Measurements from ENCODE around the gene HDAC1.

The HDAC1 gene

DNA sequence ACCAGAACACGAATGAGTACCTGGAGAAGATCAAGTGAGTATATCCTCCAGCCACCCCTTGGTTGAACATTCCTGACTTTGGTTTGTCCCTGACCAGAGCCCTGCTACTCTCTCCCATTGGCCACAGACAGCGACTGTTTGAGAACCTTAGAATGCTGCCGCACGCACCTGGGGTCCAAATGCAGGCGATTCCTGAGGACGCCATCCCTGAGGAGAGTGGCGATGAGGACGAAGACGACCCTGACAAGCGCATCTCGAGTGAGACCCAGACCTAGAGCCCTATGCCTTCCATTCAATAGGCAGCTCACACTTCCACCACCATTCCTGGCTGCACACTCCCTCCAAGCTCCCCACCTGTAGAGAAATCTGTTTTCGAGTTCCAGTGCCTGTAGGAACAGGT lies 39.7 kb downstream of the HDAC1 start:
- DNase-seq = no peak

DNA sequence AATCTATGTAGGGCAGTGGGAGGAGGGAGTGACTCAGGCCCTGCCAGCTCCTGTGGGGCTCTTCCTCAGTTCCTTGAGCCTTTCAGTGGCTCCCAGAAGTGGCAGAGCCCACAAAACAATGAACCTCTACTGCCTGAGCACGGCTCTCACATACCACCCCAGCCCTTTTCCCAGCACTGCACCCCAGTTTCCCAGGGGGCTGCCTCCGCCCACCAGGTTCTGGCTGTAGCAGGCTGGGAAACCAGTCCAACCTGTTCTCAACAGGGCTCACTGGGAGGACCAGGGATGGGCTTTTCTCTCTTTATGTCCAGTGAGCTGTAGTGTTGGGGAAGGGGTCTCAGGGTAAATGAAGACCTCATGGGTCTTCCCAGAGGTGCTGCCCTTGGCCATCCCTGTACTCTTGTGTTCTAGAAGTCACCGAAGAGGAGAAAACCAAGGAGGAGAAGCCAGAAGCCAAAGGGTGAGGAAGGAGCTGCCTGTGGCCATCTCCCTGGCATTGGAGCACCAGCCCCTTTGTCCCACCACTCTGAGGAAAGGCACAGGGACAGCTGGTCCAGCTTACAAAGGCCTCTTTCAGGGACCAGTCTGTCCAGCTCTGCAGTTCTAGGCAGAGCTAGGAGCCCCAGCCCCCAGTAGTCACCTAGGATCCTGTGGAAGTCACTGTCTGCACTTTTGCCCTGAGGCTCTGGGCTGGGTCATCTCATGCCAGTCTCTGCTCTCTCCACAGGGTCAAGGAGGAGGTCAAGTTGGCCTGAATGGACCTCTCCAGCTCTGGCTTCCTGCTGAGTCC lies 40.6 kb downstream of the HDAC1 start:
- DNase-seq = no peak

- no peak for DNase-seq
Observed at GRCh38 chr1:32333251-32333963, 41.5 kb downstream of the HDAC1 start.

DNA sequence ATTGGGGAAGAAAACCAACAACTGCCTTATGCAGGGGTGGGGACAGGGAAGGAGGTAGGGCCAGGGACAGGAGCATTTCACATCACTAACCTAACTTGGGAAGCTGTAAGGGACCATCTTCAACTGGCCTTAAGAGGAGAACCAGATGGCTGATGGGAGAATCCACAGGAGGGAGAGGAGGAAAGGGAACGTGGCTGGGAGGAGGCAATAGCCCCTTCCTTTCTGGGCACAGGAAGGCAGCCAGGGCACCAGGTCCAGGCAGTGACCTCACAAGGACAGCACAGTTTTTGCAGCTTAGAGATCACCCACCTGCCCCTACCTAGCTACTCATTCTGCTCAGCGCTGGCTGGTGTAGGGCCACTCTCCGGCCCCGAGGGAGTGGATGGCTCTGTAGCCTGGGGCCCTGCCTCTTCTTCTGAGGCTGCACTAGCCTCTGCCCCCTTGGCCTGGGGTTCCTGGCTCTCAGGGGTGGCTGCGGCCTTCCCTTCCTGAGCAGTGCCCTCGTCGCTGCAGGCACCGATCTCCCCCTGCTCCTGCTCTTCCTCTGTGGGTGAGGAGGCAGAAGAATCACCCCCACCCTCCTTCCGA lies 42.5 kb downstream of the HDAC1 start:
- DNase-seq = no peak

DNA sequence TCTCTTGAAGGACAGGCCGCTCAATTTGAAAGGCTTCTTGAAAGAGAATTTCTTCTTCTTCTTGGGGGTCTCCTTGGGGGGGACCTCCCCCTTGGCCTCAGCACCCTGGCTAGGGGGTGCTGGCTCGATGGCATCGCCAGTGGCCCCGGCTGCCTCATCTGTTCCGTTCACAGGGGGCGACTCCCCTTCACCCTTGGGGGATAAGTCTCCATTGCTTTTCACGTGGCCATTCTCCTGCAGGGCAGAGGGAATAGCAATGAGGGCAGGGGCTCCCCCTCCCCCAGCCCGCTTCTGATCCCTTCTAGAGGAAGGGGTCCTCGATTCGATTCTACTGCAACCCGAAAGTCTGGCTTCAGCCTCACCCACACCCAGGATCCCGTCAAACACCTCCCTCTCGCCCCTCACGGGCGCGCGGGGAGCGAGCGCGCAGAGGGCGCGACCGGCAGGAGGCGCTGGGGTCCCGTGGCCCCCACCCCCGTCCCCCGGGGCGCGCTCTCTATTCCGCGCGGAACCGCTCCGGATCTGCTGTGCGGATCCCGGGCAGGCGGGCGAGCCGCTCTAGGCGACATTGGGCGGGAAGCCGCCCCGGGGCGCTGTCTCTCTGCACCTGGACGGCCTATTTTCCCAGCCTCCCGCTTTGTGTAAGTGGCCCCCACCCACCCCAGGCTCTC lies 43.1 kb downstream of the HDAC1 start:
- no peak for DNase-seq

DNA sequence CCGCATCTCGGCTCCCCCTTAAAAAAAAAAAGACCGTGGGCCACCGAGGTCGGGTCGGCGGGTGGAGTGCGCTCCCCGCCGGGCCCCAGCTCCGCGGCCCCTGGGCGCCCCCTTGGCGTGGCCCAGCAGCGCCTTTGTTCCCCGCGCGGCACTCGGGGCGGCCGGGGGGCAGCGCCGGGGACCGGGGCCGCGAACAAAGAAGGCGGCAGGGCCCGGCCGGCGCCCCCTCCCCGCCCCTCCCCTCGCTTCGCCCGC lies 43.6 kb downstream of the HDAC1 start:
- DNase-seq = no peak

DNA sequence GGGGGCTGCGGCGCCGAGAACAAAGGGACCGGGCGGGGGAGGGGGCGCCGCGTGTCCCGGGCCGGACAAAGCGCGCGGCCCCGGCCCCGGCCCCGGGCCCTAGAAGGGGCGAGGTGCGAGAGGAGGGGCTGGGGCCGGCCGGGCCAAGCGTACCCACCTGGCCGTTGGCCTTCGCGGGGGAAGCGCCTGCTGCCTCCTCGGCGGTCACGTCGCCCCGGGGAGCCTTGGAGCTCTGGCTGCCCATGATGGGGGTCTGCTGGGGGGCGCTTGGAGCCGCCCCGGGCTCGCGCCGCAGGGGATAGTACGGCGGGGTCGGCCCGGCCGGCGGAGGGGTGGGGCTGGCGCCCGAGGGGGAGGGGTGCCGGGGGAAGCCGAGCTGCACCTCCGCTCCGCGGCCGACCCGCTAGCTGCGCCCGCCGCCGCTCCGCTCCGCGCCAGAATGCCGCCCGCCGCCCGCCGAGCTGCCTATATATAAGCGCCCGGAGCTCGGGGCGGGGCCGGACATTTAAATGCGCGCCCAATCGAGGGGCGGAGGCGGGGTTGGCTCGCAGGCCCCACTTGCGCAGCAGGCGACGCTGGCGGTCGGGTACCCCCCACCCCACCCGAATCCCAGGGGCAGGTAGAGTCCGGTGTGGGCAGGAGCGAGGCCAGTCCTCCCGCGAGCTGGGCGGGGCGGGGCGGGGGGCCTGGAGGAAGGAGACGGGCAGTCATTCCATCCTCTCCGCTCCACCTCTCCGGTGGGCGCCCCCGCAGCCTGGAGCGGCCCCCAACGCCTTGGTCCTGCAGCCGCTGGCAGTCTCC lies 44.1 kb downstream of the HDAC1 start, which contains the start of gene MARCKSL1:
Gene MARCKSL1 (minus strand): TSS at position 444 of the 801 bp plus-strand sequence. CDS start 200 bp downstream, at position 244.
- DNase-seq = peak; percentile 58

DNA sequence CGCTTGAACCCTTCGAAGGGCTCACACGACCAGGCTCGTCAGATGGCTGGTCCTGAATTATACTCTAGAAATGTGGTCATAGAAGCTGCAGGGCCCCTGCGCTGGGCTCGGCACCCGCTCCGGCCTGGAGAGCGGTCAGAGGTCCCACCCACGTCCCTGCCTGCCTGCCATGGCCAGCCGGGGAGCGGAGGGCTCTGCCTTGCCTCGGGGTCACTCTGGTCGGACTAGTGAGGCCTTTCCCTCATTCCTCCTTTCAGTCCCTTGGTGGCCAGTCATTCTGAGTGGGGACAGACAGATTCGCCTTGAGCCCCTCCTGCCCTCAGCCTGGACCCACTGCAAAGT lies 44.7 kb downstream of the HDAC1 start:
- DNase-seq = no peak

- peak; percentile 60 for DNase-seq
Observed at GRCh38 chr1:32336963-32337675, 45.2 kb downstream of the HDAC1 start.

DNA sequence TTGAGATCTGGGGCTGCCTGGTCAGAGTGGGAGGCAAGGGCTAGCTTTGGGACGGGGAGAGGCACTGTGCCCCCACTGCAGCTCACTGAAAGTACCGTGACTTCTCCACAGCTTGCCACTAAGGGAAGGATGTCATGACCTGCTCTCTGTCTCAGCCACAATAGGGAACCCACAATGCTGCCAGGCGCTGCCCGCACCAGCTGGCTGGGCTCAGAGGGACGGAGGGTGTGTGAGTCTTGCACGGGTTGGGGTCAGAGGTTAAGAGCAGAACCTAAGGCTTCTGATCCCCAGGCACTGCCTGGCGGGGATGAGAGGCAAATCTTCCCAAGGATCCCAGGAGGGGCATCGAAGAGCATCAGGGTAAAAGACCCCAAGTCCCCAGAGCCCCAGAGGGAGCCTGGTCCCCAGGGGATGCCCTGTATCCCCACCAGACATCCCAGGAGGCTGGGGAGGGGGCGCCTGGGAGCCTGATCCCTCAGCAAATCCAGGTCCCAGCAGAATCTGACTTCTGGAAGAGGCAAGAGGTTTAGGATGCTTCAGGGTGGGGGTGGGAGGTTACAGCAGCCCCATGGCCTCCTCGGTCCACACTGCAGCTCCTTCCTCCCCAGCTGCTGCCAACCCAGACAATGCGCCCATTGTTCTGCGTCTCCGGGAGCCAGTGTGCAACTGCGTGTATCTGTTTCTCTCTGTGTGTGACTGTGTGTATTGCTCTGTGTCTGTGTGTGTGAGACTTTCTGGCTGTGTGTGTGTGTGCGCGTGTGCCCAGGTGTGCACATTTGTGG lies 46.2 kb downstream of the HDAC1 start:
- no peak for DNase-seq

DNA sequence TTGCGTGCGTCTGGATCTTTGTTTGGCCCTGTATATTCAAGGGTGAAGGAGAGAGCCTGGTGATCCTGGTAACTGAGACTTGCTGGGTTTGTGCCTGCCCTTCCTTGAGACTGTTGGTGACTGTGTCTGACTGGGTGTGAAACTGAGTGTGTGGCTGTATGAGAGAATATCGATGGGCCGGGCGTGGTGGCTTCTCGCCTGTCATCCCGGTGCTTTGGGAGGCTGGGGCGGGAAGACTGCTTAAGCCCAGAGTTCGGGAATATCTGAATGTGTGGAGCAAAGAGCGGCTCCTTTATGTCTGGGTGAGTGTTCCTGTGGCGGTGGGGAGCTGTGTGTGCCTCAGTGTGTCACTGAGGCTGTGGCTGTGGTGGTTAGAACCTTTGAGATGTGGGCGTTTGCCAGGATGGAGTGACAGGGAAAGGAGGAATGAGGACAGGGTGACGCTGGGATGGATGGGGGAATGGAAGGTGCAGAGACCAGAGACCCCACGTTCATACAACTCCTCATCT lies 46.8 kb downstream of the HDAC1 start:
- DNase-seq = no peak

GRCh38 chr1:32339363-32339978 lies 47.6 kb downstream of the HDAC1 start:
- no peak for DNase-seq

- no peak for DNase-seq
Observed at GRCh38 chr1:32341186-32341757, 49.4 kb downstream of the HDAC1 start.

DNA sequence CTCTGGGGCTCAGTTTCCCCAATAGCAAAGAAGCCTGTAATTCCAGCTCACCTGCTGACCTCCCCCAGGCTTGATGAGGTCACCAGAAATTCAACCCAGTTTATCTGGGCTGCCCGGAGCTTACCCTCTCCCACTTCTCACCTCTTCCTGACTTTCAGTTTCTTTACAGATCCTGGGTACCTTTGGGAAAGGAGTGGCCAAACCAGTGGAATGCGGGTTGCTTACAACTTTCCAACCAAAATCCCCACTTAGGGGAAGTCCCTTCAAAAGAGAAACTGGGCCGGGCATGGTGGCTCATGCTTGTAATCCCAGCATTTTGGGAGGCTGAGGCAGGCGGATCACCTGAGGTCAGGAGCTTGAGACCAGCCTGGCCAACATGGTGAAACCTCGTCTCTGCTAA lies 50.1 kb downstream of the HDAC1 start:
- no peak for DNase-seq

GRCh38 chr1:32342704-32343103 lies 50.8 kb downstream of the HDAC1 start:
- no peak for DNase-seq

DNA sequence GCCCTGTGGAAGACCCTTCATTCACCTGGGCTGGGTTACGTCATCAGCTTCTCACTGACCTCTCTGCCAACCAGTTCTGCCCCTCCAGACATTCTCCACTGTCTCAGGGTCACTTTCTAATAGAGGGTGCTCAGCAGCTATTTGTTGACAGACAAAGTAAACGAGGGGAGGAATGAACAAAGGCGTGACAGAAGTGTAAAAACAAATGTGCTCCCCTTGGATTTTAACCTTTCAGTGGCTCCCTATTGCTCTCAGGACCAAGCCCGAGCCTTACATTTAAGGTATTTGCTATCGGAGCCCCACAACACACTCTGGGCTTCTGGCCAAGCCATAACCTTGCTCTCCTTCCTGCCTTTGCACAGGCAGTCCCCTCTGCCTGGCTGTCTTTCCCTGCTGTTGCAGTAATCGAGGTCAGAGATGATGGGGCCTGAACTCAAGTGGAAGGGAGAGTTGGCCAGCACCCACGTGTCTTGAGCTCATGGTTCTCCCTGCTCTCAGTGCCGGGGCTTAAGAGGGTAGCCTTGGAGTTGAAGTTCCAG lies 53.5 kb downstream of the HDAC1 start:
- no peak for DNase-seq

GRCh38 chr1:32346532-32347157 lies 54.8 kb downstream of the HDAC1 start:
- DNase-seq = no peak

- no peak for DNase-seq
Observed at GRCh38 chr1:32349211-32349708, 57.4 kb downstream of the HDAC1 start.

DNA sequence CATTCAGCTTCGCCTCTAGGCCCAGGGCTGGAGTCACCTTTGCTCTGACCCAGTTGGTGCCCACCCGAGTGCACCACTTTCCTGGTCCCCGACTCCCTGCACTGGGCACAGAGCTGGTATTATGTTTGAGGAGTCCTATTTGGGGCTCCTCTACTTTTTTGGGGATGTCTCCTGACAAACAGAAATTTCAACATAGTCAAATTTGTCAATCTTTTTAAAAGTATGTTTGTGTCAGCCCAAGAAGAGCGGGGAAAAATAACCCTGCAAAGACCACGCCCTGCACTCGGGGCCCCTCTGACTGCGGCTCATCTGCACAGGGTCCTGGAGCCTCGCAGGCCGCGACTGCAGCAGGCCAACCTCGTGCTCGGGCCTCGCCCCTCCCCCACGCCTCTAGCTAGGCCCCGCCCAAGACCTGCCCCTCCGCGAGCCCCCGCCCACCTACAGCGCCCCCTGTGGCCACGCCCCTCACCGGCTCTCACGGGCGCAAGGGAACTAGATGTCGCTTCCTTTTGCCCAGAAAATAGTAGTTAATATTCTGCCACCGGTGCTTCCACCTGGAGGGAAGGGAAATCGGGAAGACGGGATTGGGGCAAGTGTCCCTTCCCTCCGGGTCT lies 59.0 kb downstream of the HDAC1 start:
- peak; percentile 73 for DNase-seq
